CD14-positive monocyte (primary cell): ENCODE results near the gene TTLL10. TPM values are rescaled to one million over a fixed set of nuclear protein-coding genes. Genes with fewer than 3 reads are reported as not detected.

ENCODE experiments used
- DNase-seq, 3 donors: peaks; one replicate each; pipeline ENCODE4 v3.0.0-alpha.2; 2011 to 2022
- H2AFZ ChIP-seq: 2 replicates; pipeline ENCODE4 v1.6.0; 2012; ENCODE audit warnings: mild to moderate bottlenecking, low read depth, low read length, inconsistent platforms; ENCODE audit not compliant: insufficient read depth, poor library complexity, severe bottlenecking
- H3K27ac ChIP-seq, 2 donors: 1 replicate in 1 of 2; 2 replicates in 1 of 2; pipeline ENCODE4 v1.5.1; 2012 to 2013; ENCODE audit warnings: low read length in 2 of 2, control low read depth in 1 of 2, inconsistent platforms in 1 of 2, low read depth in 1 of 2, mild to moderate bottlenecking in 1 of 2
- H3K27me3 ChIP-seq, 2 donors: one replicate each; pipeline versions ENCODE4 v1.6.0 to v1.6.1; 2011 to 2013; ENCODE audit warnings: low read length in 2 of 2; ENCODE audit not compliant: control insufficient read depth in 2 of 2, insufficient read depth in 2 of 2
- H3K36me3 ChIP-seq, 2 donors: replicated peaks in 1 of 2; 1 replicate in 1 of 2; 2 replicates in 1 of 2; pipeline versions ENCODE4 v1.5.1 to v1.6.1; 2012 to 2013; ENCODE audit warnings: low read length in 2 of 2, control low read depth in 1 of 2, inconsistent platforms in 1 of 2, mild to moderate bottlenecking in 1 of 2; ENCODE audit not compliant: insufficient read depth in 2 of 2, control insufficient read depth in 1 of 2
- H3K4me1 ChIP-seq, 2 donors: 1 replicate in 1 of 2; 2 replicates in 1 of 2; pipeline versions ENCODE4 v1.5.1 to v1.6.1; 2012 to 2013; ENCODE audit warnings: low read length in 2 of 2, control low read depth in 1 of 2, inconsistent platforms in 1 of 2, mild to moderate bottlenecking in 1 of 2, moderate library complexity in 1 of 2; ENCODE audit not compliant: insufficient read depth in 2 of 2, control insufficient read depth in 1 of 2
- H3K4me2 ChIP-seq: replicated peaks from 2 replicates; pipeline ENCODE3; 2012; ENCODE audit warnings: low read length, moderate library complexity, mild to moderate bottlenecking; ENCODE audit not compliant: poor library complexity, severe bottlenecking; ENCODE audit errors: extremely low read depth
- H3K4me3 ChIP-seq, 3 experiments: fragments of 200-600 bp in 1 of 3; sonication (generic) in 1 of 3; replicated peaks in 1 of 3; 1 replicate in 2 of 3; 2 replicates in 1 of 3; pipeline ENCODE4 v1.5.1; 2011 to 2013; ENCODE audit warnings: low read length in 3 of 3, mild to moderate bottlenecking in 3 of 3, control low read depth in 2 of 3, low read depth in 2 of 3, inconsistent platforms in 1 of 3, moderate library complexity in 1 of 3
- H3K79me2 ChIP-seq: 2 replicates; pipeline ENCODE4 v1.6.0; 2012; ENCODE audit warnings: mild to moderate bottlenecking, control low read depth, inconsistent platforms, low read length, moderate library complexity; ENCODE audit not compliant: insufficient read depth
- H3K9ac ChIP-seq: 2 replicates; pipeline ENCODE4 v1.6.0; 2017; ENCODE audit warnings: low read length, mild to moderate bottlenecking; ENCODE audit not compliant: insufficient read depth, poor library complexity, severe bottlenecking
- H3K9me3 ChIP-seq, 2 donors: replicated peaks in 1 of 2; 1 replicate in 1 of 2; 2 replicates in 1 of 2; pipeline versions ENCODE4 v1.5.1 to v1.6.1; 2012 to 2013; ENCODE audit warnings: low read length in 2 of 2, control low read depth in 1 of 2; ENCODE audit not compliant: control insufficient read depth in 1 of 2, insufficient read depth in 1 of 2
- H4K20me1 ChIP-seq: 2 replicates; pipeline ENCODE4 v1.6.0; 2012; ENCODE audit warnings: mild to moderate bottlenecking, low read length, control low read depth, moderate library complexity; ENCODE audit not compliant: insufficient read depth
- H3K27ac Mint-ChIP-seq, 7 donors: one replicate each; pipeline ENCODE4 v1.8.0; 2020; ENCODE audit warnings: mild to moderate bottlenecking in 7 of 7, mixed read lengths in 7 of 7, moderate library complexity in 6 of 7, inconsistent platforms in 2 of 7
- H3K27me3 Mint-ChIP-seq, 3 donors: one replicate each; pipeline ENCODE4 v1.8.0; 2021 to 2022; ENCODE audit warnings: low read depth in 3 of 3, mild to moderate bottlenecking in 3 of 3, mixed read lengths in 3 of 3, moderate library complexity in 3 of 3, inconsistent platforms in 1 of 3
- H3K36me3 Mint-ChIP-seq, 2 donors: one replicate each; pipeline ENCODE4 v1.8.0; 2020; ENCODE audit warnings: mixed read lengths in 2 of 2, inconsistent platforms in 1 of 2, mild to moderate bottlenecking in 1 of 2
- H3K4me1 Mint-ChIP-seq: one replicate; pipeline ENCODE4 v1.8.0; 2020; ENCODE audit warnings: mild to moderate bottlenecking, mixed read lengths
- H3K4me3 Mint-ChIP-seq, 2 donors: one replicate each; pipeline ENCODE4 v1.8.0; 2020; ENCODE audit warnings: mild to moderate bottlenecking in 2 of 2, mixed read lengths in 2 of 2, moderate library complexity in 1 of 2
- H3K9me3 Mint-ChIP-seq, 7 donors: one replicate each; pipeline ENCODE4 v1.8.0; 2020 to 2022; ENCODE audit warnings: mixed read lengths in 7 of 7, mild to moderate bottlenecking in 6 of 7, moderate library complexity in 6 of 7, inconsistent platforms in 2 of 7
- WGBS: methylation state at CpG from one replicate; pipeline ENCODE4 v1.1.5; 2013; ENCODE audit warnings: missing lambda C conversion rate; ENCODE audit not compliant: insufficient coverage; 5-methylcytosine and 5-hydroxymethylcytosine counted together
- intact Hi-C, 2 donors: fragments of 100-400 bp; cut with micrococcal nuclease; formaldehyde crosslinking; loops; one replicate each; pipeline versions ENCODE4 v1.15.0 to v1.15.1; 2023
- polyA plus RNA-seq, 3 donors: library from polyadenylated mRNA; depleted of rRNA in 1 of 3; unstranded in 2 of 3; stranded (reverse) in 1 of 3; fragments of 300-500 nt in 2 of 3; fragments of >200 nt in 1 of 3; fragmentation: Illumina TruSeq in 2 of 3; gene quantifications; 1 replicate in 2 of 3; 2 replicates in 1 of 3; pipeline ENCODE4 v1.2.3, GENCODE V29; 2012 to 2021
- TF ChIP-seq, protein P1 (sequence below): fragments of 200-600 bp; IDR thresholded peaks from one replicate; pipeline ENCODE4 v1.8.0; 2022; ENCODE audit warnings: antibody characterized with exemption, mild to moderate bottlenecking

The TTLL10 gene
- polyA plus RNA-seq, 3 donors, result 0.06 TPM; not detected in 2

DNA sequence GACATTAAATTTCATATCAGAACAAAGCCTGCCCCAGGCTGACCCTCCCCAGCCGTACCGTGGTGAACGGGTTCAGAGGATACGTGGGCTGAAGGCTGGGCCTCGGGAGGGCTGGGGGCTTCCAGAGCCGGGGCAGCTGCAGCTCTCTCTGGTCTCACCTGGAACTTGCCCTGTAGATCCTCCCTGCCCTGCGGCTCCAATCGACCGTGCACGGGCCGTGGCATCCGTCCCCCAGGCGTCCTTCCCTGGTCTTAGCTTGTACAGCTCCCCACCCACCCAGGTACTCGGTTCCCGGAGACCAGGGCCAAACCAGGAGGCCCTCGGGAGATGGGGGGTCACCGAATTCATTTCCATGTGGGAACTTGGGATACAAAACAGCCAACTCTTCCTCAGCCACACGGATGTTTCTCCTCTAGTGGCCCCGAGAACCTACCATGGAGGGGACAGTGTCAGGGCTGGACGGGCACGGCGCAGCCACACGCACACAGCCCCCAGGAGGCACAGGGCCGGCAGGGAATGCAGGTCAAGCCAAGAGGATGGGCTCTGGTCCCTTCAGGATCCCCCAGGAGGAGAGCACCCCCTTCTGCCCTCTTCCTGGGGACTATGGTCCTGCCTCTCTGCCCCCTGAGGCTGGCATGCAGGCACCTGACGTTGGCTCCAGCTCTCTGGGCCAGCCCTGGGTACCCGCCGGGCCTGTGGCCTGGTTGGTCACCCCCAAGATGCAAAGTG lies 61.5 kb downstream of the TTLL10 start:
- Histone ChIP-seq H3K27me3 (peaks cover 0 to 6% of the 10 kb centered on the region in 2 donors), H4K20me1 (peaks cover 14% of the 10 kb centered on the region), H3K9me3 (no peaks in the 10 kb centered on the region), H3K9ac (no peak overlapping the region), H3K4me2 (no peak overlapping the region), H3K27ac (no peak overlapping the region), H3K4me3 (no peak overlapping the region), H3K4me1 (peaks cover 14 to 24% of the 10 kb centered on the region in 2 donors), H3K36me3 (peaks cover 0 to 3% of the 10 kb centered on the region in 2 donors), H2AFZ (no peak overlapping the region), H3K79me2 (peaks cover 35% of the 10 kb centered on the region)
- intact Hi-C loops, result loop anchor here in 1 of 2 donors (10.0 kb wide), 1 partner anchor 200 kb away; no protein-coding TSS in a partner anchor
- WGBS, result 94% methylated on average over 24 of the region's 27 CpGs
- no peak overlapping the region for H3K27ac Mint-ChIP-seq
- H3K27me3 Mint-ChIP-seq, result peaks cover 0 to 33% (median 1%) of the 10 kb centered on the region in 3 donors
- peaks cover 0 to 3% (median 0%) of the 10 kb centered on the region in 7 donors for H3K9me3 Mint-ChIP-seq
- no peak for DNase-seq
- peaks cover 13 to 16% of the 10 kb centered on the region in 2 donors for H3K36me3 Mint-ChIP-seq
- TF ChIP-seq, protein P1, sequence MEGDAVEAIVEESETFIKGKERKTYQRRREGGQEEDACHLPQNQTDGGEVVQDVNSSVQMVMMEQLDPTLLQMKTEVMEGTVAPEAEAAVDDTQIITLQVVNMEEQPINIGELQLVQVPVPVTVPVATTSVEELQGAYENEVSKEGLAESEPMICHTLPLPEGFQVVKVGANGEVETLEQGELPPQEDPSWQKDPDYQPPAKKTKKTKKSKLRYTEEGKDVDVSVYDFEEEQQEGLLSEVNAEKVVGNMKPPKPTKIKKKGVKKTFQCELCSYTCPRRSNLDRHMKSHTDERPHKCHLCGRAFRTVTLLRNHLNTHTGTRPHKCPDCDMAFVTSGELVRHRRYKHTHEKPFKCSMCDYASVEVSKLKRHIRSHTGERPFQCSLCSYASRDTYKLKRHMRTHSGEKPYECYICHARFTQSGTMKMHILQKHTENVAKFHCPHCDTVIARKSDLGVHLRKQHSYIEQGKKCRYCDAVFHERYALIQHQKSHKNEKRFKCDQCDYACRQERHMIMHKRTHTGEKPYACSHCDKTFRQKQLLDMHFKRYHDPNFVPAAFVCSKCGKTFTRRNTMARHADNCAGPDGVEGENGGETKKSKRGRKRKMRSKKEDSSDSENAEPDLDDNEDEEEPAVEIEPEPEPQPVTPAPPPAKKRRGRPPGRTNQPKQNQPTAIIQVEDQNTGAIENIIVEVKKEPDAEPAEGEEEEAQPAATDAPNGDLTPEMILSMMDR, result no peak
- peaks cover 25% of the 10 kb centered on the region for H3K4me1 Mint-ChIP-seq
- H3K4me3 Mint-ChIP-seq, result no peak overlapping the region

DNA sequence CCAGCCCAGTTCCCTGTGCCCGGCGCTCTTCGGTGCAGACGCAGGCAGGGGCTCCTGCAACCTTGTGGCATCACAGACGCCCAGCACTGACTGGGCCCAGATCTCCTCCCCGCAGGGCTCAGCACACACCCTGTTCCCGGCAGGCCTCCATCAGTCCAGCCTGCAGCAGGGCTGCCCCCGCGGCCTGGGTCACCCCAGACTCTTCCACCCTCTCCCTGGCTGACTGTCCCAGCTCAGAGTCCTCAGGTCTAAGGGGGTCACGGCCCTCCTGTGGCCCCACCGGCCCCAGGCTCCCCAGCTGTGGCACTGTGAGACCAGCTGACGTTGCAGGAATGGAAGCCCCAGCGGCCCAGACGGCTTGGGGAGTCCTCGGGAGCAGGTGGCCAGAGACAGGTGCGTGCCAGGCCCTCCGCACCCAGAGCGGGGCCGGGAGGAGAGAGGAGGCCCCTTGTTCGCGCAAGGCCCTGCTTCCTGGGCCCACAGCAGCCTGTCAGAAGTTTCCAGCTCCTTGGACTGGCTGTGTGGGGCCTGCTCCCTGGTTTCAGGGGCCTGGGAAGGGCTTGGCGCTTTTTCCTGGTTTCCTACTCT lies 62.6 kb downstream of the TTLL10 start:
- Mint-ChIP-seq H3K27me3 (peaks cover 0 to 36% (median 1%) of the 10 kb centered on the region in 3 donors), H3K4me1 (peaks cover 14% of the 10 kb centered on the region), H3K36me3 (peaks cover 13 to 15% of the 10 kb centered on the region in 2 donors), H3K9me3 (peaks cover 0 to 5% (median 0%) of the 10 kb centered on the region in 7 donors), H3K27ac (no peak overlapping the region), H3K4me3 (no peak overlapping the region)
- H3K4me2 ChIP-seq, result no peak overlapping the region
- no peak overlapping the region for H3K4me3 ChIP-seq
- H3K4me1 ChIP-seq, result peaks cover 3 to 13% of the 10 kb centered on the region in 2 donors
- H3K79me2 ChIP-seq, result peaks cover 24% of the 10 kb centered on the region
- no peak overlapping the region for H2AFZ ChIP-seq
- no peaks in the 10 kb centered on the region for H3K9me3 ChIP-seq
- H3K27ac ChIP-seq, result no peak overlapping the region
- intact Hi-C loops, result loop anchor here in 1 of 2 donors (10.0 kb wide), 1 partner anchor 201 kb away; no protein-coding TSS in a partner anchor
- WGBS, result 90% methylated on average over 20 of the region's 22 CpGs
- TF ChIP-seq, protein P1, result no peak
- peaks cover 0 to 3% of the 10 kb centered on the region in 2 donors for H3K36me3 ChIP-seq
- peaks cover 0 to 6% of the 10 kb centered on the region in 2 donors for H3K27me3 ChIP-seq
- H3K9ac ChIP-seq, result no peak overlapping the region
- peaks cover 6% of the 10 kb centered on the region for H4K20me1 ChIP-seq
- no peak for DNase-seq
